ENCODE data around the gene SNX6. TPM values are rescaled to one million over a fixed set of nuclear protein-coding genes. Genes with fewer than 3 reads are reported as not detected.

Gene SNX6
- total RNA-seq, 4 donors from 2014 or later, result 60.8 to 118 (median 80.5) TPM

DNA sequence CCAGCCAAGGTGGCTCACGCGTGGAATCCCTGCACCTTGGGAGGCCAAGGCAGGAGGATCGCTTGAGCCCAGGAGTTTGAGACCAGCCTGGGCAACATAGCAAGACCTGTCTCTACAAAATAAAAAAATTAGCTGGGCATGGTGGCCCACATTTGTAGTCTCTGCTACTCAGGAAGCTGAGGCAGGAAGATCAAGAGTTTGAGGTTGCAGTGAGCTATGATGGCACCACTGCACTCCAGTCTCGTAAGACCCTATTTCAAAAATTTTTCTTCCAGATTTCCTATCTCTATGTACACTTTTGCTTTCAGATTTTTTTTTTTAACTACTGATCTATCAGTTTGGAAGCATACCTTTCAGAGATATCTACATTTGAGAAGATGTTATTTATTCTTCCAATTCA, 15.3 kb downstream of the SNX6 start:
- no peak for DNase-seq (ENCODE audit: low spot score in 2 of 2)
- WGBS, 2 donors, result 91 to 94% methylated on average over 4 of the region's 4 CpGs
- peaks cover 0 to 17% (median 0%) of the 10 kb centered on the region in 4 donors for H3K4me1 ChIP-seq
- H3K4me3 ChIP-seq, result no peak overlapping the region
- peaks cover 0 to 65% (median 0%) of the 10 kb centered on the region in 3 donors for H3K36me3 ChIP-seq
- no peak for TF ChIP-seq CTCF (IDR thresholded peaks at IDR 0.05)
- no peak for TF ChIP-seq POLR2A (IDR thresholded peaks at IDR 0.05)
- no peak for TF ChIP-seq EP300 (IDR thresholded peaks at IDR 0.05)
- H3K27ac ChIP-seq, result no peak overlapping the region
- H3K27me3 ChIP-seq, result no peaks in the 10 kb centered on the region
- no peaks in the 10 kb centered on the region for H3K9me3 ChIP-seq

- 48 to 51% methylated on average over 3 of the region's 3 CpGs for WGBS, 2 donors
- Histone ChIP-seq H3K4me1 (peaks cover 0 to 14% (median 0%) of the 10 kb centered on the region in 4 donors), H3K27me3 (no peaks in the 10 kb centered on the region), H3K4me3 (no peak overlapping the region), H3K27ac (no peak overlapping the region), H3K9me3 (no peaks in the 10 kb centered on the region), H3K36me3 (peaks cover 0 to 73% (median 14%) of the 10 kb centered on the region in 3 donors)
- no peak for TF ChIP-seq POLR2A (IDR thresholded peaks at IDR 0.05)
- no peak for TF ChIP-seq CTCF (IDR thresholded peaks at IDR 0.05)
- TF ChIP-seq EP300 (IDR thresholded peaks at IDR 0.05), result no peak
- no peak for DNase-seq (ENCODE audit: low spot score in 2 of 2)
These were observed 19.8 kb downstream of the SNX6 start for GRCh38 chr14:34610101-34610500.

DNA sequence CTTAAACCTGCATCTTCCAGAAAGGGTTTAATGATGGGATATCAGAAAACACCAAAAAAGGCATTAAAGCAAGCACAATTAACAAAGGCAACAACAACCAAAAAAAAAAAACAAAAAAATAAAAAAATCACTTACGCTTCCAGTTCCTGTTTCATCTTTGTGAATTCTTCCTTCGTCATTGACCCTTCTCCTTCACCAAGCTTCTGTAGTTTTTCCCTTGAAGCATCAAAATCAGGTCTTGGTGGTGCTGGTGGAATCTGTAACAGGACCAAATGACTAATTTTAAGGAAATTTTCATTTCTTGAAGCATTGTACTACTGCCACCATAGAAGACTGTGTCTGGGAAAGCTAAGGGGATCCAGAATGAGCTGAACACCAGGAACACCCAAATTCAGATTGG, 24.5 kb downstream of the SNX6 start:
- no peaks in the 10 kb centered on the region for H3K27me3 ChIP-seq
- H3K9me3 ChIP-seq, result no peaks in the 10 kb centered on the region
- H3K4me3 ChIP-seq, result no peak overlapping the region
- DNase-seq (ENCODE audit: low spot score in 2 of 2), result no peak
- peaks cover 0 to 87% (median 14%) of the 10 kb centered on the region in 3 donors for H3K36me3 ChIP-seq
- WGBS, 2 donors, result 77 to 95% methylated on average over 2 of the region's 2 CpGs
- TF ChIP-seq EP300 (IDR thresholded peaks at IDR 0.05), result no peak
- TF ChIP-seq CTCF (IDR thresholded peaks at IDR 0.05), result no peak
- H3K27ac ChIP-seq, result peak overlapping the region in 1 of 4 donors; percentile 26
- H3K4me1 ChIP-seq, result peaks cover 0 to 7% (median 0%) of the 10 kb centered on the region in 4 donors

DNA sequence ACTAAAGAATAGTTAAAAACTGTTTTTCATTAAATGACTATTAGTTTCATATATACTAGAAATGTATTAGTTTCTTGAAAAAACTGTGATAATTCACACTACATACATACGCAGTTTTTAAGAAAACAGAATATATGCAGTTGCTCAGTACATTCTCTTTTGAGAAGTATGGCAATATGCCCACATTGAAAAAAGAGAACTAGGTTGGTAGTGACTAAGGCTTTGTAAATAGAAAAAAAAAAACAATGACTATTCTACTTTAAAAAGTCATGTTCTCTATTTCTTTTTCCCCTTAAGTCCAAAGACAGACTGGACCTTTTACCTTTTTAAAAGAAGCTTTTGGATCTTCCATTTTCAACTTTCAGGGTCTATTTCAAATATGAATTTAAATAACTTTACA, 25.0 kb downstream of the SNX6 start:
- Histone ChIP-seq H3K4me1 (peaks cover 0 to 5% (median 0%) of the 10 kb centered on the region in 4 donors), H3K4me3 (no peak overlapping the region), H3K27ac (no peak overlapping the region), H3K27me3 (no peaks in the 10 kb centered on the region), H3K36me3 (peaks cover 0 to 92% (median 14%) of the 10 kb centered on the region in 3 donors), H3K9me3 (no peaks in the 10 kb centered on the region)
- TF ChIP-seq CTCF (IDR thresholded peaks at IDR 0.05) (no peak), EP300 (IDR thresholded peaks at IDR 0.05) (no peak), POLR2A (IDR thresholded peaks at IDR 0.05) (no peak)
- no peak for DNase-seq (ENCODE audit: low spot score in 2 of 2)
- 73 to 78% methylated on average over 1 of the region's 1 CpG for WGBS, 2 donors

GRCh38 chr14:34596891-34597290, 33.1 kb downstream of the SNX6 start:
- no peak for DNase-seq (ENCODE audit: low spot score in 2 of 2)
- Histone ChIP-seq H3K4me3 (no peak overlapping the region), H3K27ac (no peak overlapping the region), H3K4me1 (peaks cover 0 to 14% (median 0%) of the 10 kb centered on the region in 4 donors), H3K27me3 (no peaks in the 10 kb centered on the region), H3K9me3 (no peaks in the 10 kb centered on the region), H3K36me3 (peaks cover 0 to 100% (median 29%) of the 10 kb centered on the region in 3 donors)
- WGBS, 2 donors, result 78 to 83% methylated on average over 3 of the region's 3 CpGs
- TF ChIP-seq CTCF (IDR thresholded peaks at IDR 0.05), result no peak
- no peak for TF ChIP-seq EP300 (IDR thresholded peaks at IDR 0.05)
- TF ChIP-seq POLR2A (IDR thresholded peaks at IDR 0.05), result no peak

Data from tibial nerve (tissue), 4 donors.